PC-3 (cell line): Measurements from ENCODE around the gene RAB6A. TPM values are rescaled to one million over a fixed set of nuclear protein-coding genes. Genes with fewer than 3 reads are reported as not detected.

Source experiments
- ATAC-seq: fragments of 200-7000 bp; cut with Tn5 transposase; 2 replicates; pipeline ENCODE4 v1.9.1; 2020; ENCODE audit warnings: mild to moderate bottlenecking, moderate library complexity
- BruUV-seq: library from RNA; stranded (reverse); fragments of 400-500 nt; replicated peaks from 2 replicates; lab custom pipeline; 2021; lab: Mats Ljungman, UMichigan
- CTCF ChIA-PET: fragments of 300-600 bp; sonication (Branson Sonifier 250); formaldehyde crosslinking; loops from one replicate; lab custom pipeline; 2022; ENCODE audit warnings: antibody characterized with exemption; lab: Charles Lee
- POLR2A ChIA-PET: fragments of 300-600 bp; sonication (Branson Sonifier 250); formaldehyde crosslinking; loops from one replicate; lab custom pipeline; 2022; ENCODE audit warnings: antibody characterized with exemption; ENCODE audit not compliant: unreplicated experiment; lab: Charles Lee
- DNase-seq: peaks from one replicate; pipeline ENCODE4 v3.0.0-alpha.2; 2015
- H2AFZ ChIP-seq: fragments of 300-600 bp; sonication (generic); 2 replicates; pipeline ENCODE4 v1.6.0; 2016; ENCODE audit warnings: antibody characterized with exemption, low read length
- H3F3A ChIP-seq: fragments of 300-600 bp; sonication (generic); one replicate; pipeline ENCODE4 v1.6.0; 2017; ENCODE audit warnings: antibody characterized with exemption, low read length, control low read depth, mild to moderate bottlenecking; ENCODE audit not compliant: unreplicated experiment
- H3K27ac ChIP-seq: fragments of 300-600 bp; sonication (generic); 2 replicates; pipeline ENCODE4 v1.5.1; 2016; ENCODE audit warnings: mild to moderate bottlenecking, low read length
- H3K27me3 ChIP-seq: fragments of 300-600 bp; sonication (generic); 2 replicates; pipeline ENCODE4 v1.6.1; 2016; ENCODE audit warnings: low read length, mixed read lengths
- H3K36me3 ChIP-seq: fragments of 300-600 bp; sonication (generic); 2 replicates; pipeline ENCODE4 v1.6.1; 2016; ENCODE audit warnings: low read depth, mixed run types, low read length, mixed read lengths
- H3K4me1 ChIP-seq: fragments of 300-600 bp; sonication (generic); 2 replicates; pipeline ENCODE4 v1.5.1; 2016; ENCODE audit warnings: low read length; ENCODE audit not compliant: insufficient read depth
- H3K4me2 ChIP-seq: fragments of 300-600 bp; sonication (generic); 2 replicates; pipeline ENCODE4 v1.6.0; 2016; ENCODE audit warnings: low read length
- H3K4me3 ChIP-seq: fragments of 300-600 bp; sonication (generic); 2 replicates; pipeline ENCODE4 v1.5.1; 2016; ENCODE audit warnings: mild to moderate bottlenecking, low read length, mixed read lengths
- H3K79me2 ChIP-seq: fragments of 300-600 bp; sonication (generic); 2 replicates; pipeline ENCODE4 v1.6.1; 2017; ENCODE audit warnings: low read length, mixed read lengths
- H3K9ac ChIP-seq: fragments of 300-600 bp; sonication (generic); 2 replicates; pipeline ENCODE4 v1.6.0; 2016; ENCODE audit warnings: mild to moderate bottlenecking, low read length
- H3K9me2 ChIP-seq: fragments of 300-600 bp; sonication (generic); replicated peaks from 2 replicates; pipeline ENCODE4 v1.6.1; 2016; ENCODE audit warnings: mixed run types, low read length, mixed read lengths
- H3K9me3 ChIP-seq: fragments of 300-600 bp; sonication (generic); 2 replicates; pipeline ENCODE4 v1.6.1; 2016; ENCODE audit warnings: low read length, mixed read lengths
- H4K20me1 ChIP-seq: fragments of 300-600 bp; sonication (generic); 2 replicates; pipeline ENCODE4 v1.6.1; 2016; ENCODE audit warnings: low read length, mixed read lengths
- CTCF ChIP-seq: fragments of 300-600 bp; sonication (generic); conservative IDR thresholded peaks from 2 replicates; pipeline ENCODE4 v1.5.1; 2017; ENCODE audit warnings: antibody characterized with exemption, low read depth, mild to moderate bottlenecking, low read length
- EZH2 ChIP-seq: fragments of 300-600 bp; sonication (generic); IDR thresholded peaks from one replicate; pipeline ENCODE4 v1.6.1; 2017; ENCODE audit warnings: antibody characterized with exemption, mild to moderate bottlenecking, low read length; ENCODE audit not compliant: unreplicated experiment
- EZH2phosphoT487 ChIP-seq: fragments of 300-600 bp; sonication (generic); IDR thresholded peaks from 2 replicates; pipeline ENCODE4 v1.6.1; 2018; ENCODE audit warnings: mild to moderate bottlenecking, antibody characterized with exemption, low read length, borderline replicate concordance
- intact Hi-C: fragments of 100-400 bp; cut with micrococcal nuclease; formaldehyde crosslinking; loops from 2 replicates; pipeline ENCODE4 v1.9.0; 2023
- total RNA-seq: library from RNA; depleted of rRNA; stranded (reverse); fragments of >200 nt; gene quantifications from 2 replicates; pipeline ENCODE4 v1.2.3, GENCODE V29; 2014

The RAB6A gene
- total RNA-seq, 1 experiment from 2014 or later = 97.9 TPM

- H3K9me3 ChIP-seq = no peaks in the 10 kb centered on the region
- intact Hi-C loops = loop anchor here (1.0 to 2.0 kb wide), 4 partner anchors 36 to 310 kb away; no protein-coding TSS in a partner anchor
- peaks cover 13% of the 10 kb centered on the region for H3K4me1 ChIP-seq
- H3K9me2 ChIP-seq = no peaks in the 10 kb centered on the region
- DNase-seq = peak; percentile 97
- no peak overlapping the region for H3K27ac ChIP-seq
- H3K79me2 ChIP-seq = no peaks in the 10 kb centered on the region
- H3K27me3 ChIP-seq = no peaks in the 10 kb centered on the region
- peak overlapping the region; percentile 32 for H3K9ac ChIP-seq
- peak overlapping the region; percentile 79 for H2AFZ ChIP-seq
- POLR2A ChIA-PET = interaction anchor here (0.6 kb wide), 1 partner anchor 35 kb away, joined by 3 read pairs; no protein-coding TSS in a partner anchor
- TF ChIP-seq EZH2 (no peak), CTCF (peak; percentile 98), EZH2phosphoT487 (no peak)
- no TSS peak for BruUV-seq
- H3F3A ChIP-seq = no peaks in the 10 kb centered on the region
- ATAC-seq = peak; percentile 95
- H3K4me2 ChIP-seq = peak overlapping the region; percentile 81
- H4K20me1 ChIP-seq = no peaks in the 10 kb centered on the region
- H3K36me3 ChIP-seq = no peaks in the 10 kb centered on the region
- CTCF ChIA-PET = interaction anchor here (0.5 to 2.8 kb wide), 12 partner anchors 13 to 310 kb away, joined by 3 to 57 read pairs (median 4); no protein-coding TSS in a partner anchor
- peak overlapping the region; percentile 56 for H3K4me3 ChIP-seq
Measured at GRCh38 chr11:73661035-73661628, 99.7 kb downstream of the RAB6A start.

GRCh38 chr11:73660497-73661034 is 100.3 kb downstream of the RAB6A start:
- no peaks in the 10 kb centered on the region for H3K9me2 ChIP-seq
- H4K20me1 ChIP-seq = no peaks in the 10 kb centered on the region
- H3K9me3 ChIP-seq = no peaks in the 10 kb centered on the region
- H3K9ac ChIP-seq = no peak overlapping the region
- intact Hi-C loops = loop anchor here (1.0 to 2.0 kb wide), 4 partner anchors 35 to 309 kb away; no protein-coding TSS in a partner anchor
- H3K4me1 ChIP-seq = peaks cover 13% of the 10 kb centered on the region
- no TSS peak for BruUV-seq
- CTCF ChIA-PET = interaction anchor here (0.5 to 2.8 kb wide), 9 partner anchors 12 to 309 kb away, joined by 3 to 57 read pairs (median 6); no protein-coding TSS in a partner anchor
- ATAC-seq (no peak), DNase-seq (no peak)
- no peak overlapping the region for H3K27ac ChIP-seq
- H3K4me3 ChIP-seq = peak overlapping the region; percentile 56
- no peaks in the 10 kb centered on the region for H3K79me2 ChIP-seq
- H3K27me3 ChIP-seq = no peaks in the 10 kb centered on the region
- H2AFZ ChIP-seq = peak overlapping the region; percentile 79
- POLR2A ChIA-PET = interaction anchor here (0.6 kb wide), 1 partner anchor 35 kb away, joined by 3 read pairs; no protein-coding TSS in a partner anchor
- H3K4me2 ChIP-seq = peak overlapping the region; percentile 81
- TF ChIP-seq CTCF (no peak), EZH2phosphoT487 (no peak), EZH2 (no peak)
- no peaks in the 10 kb centered on the region for H3K36me3 ChIP-seq
- H3F3A ChIP-seq = no peaks in the 10 kb centered on the region
